Measurements from ENCODE around the gene DACT3.

DACT3 gene

GRCh38 chr19:46661020-46661731 is at the start of gene DACT3:
TSS of gene DACT3 (minus strand) at chr19:46661182. CDS start at chr19:46661064, 118 bp downstream.
- DNase-seq (ENCODE audit: low read depth in 3 of 3): peak; percentile 100

- no peak for DNase-seq (ENCODE audit: low read depth in 3 of 3)
Measured at GRCh38 chr19:46710687-46711086, 49.7 kb upstream of the DACT3 start.

- peak; percentile 72 to 87 (median 83) for DNase-seq (ENCODE audit: low read depth in 3 of 3)
Measured at GRCh38 chr19:46704379-46705076, 43.5 kb upstream of the DACT3 start.

- no peak for DNase-seq (ENCODE audit: low read depth in 3 of 3)
Measured at GRCh38 chr19:46700704-46701103, 39.7 kb upstream of the DACT3 start.

- no peak for DNase-seq (ENCODE audit: low read depth in 3 of 3)
Measured at GRCh38 chr19:46698395-46699321, 37.7 kb upstream of the DACT3 start.

GRCh38 chr19:46697204-46697960 is 36.4 kb upstream of the DACT3 start:
- DNase-seq (ENCODE audit: low read depth in 3 of 3): no peak

- no peak for DNase-seq (ENCODE audit: low read depth in 3 of 3)
Measured at GRCh38 chr19:46696866-46697203, 35.9 kb upstream of the DACT3 start.

- DNase-seq (ENCODE audit: low read depth in 3 of 3): no peak
Measured at GRCh38 chr19:46696052-46696451, 35.1 kb upstream of the DACT3 start.

GRCh38 chr19:46693760-46694159 is 32.8 kb upstream of the DACT3 start:
- DNase-seq (ENCODE audit: low read depth in 3 of 3): no peak

GRCh38 chr19:46692918-46693722 is 32.1 kb upstream of the DACT3 start:
- no peak for DNase-seq (ENCODE audit: low read depth in 3 of 3)

GRCh38 chr19:46691948-46692347 is 31.0 kb upstream of the DACT3 start:
- DNase-seq (ENCODE audit: low read depth in 3 of 3): no peak

GRCh38 chr19:46691104-46691503 is 30.1 kb upstream of the DACT3 start:
- no peak for DNase-seq (ENCODE audit: low read depth in 3 of 3)

- no peak for DNase-seq (ENCODE audit: low read depth in 3 of 3)
Measured at GRCh38 chr19:46689358-46689757, 28.4 kb upstream of the DACT3 start.

- no peak for DNase-seq (ENCODE audit: low read depth in 3 of 3)
Measured at GRCh38 chr19:46687438-46688145, 26.6 kb upstream of the DACT3 start.

GRCh38 chr19:46685189-46685588 is 24.2 kb upstream of the DACT3 start:
- DNase-seq (ENCODE audit: low read depth in 3 of 3): no peak

GRCh38 chr19:46678110-46678732 is 17.2 kb upstream of the DACT3 start:
- DNase-seq (ENCODE audit: low read depth in 3 of 3): peak; percentile 21 to 42 (median 34)

GRCh38 chr19:46674416-46675178 is 13.6 kb upstream of the DACT3 start:
- no peak for DNase-seq (ENCODE audit: low read depth in 3 of 3)

- no peak for DNase-seq (ENCODE audit: low read depth in 3 of 3)
Measured at GRCh38 chr19:46670813-46671212, 9.8 kb upstream of the DACT3 start.

GRCh38 chr19:46668662-46669061 is 7.7 kb upstream of the DACT3 start:
- no peak for DNase-seq (ENCODE audit: low read depth in 3 of 3)

Data from stimulated activated CD4-positive, alpha-beta T cell treated with anti-CD3 and anti-CD28 coated beads, TNF-alpha, amount 100 ng/mL, for 4 hours (primary cell).